Activated naive CD4-positive, alpha-beta T cell treated with anti-CD3 and anti-CD28 coated beads for 36 hours (primary cell): Measurements from ENCODE around the gene TMEM255B. TPM values are rescaled to one million over a fixed set of nuclear protein-coding genes. Genes with fewer than 3 reads are reported as not detected.

ENCODE experiments used
- CTCF ChIA-PET: fragments of 350-600 bp; sonication (Branson Sonifier 250); formaldehyde crosslinking; loops from one replicate; lab custom pipeline; 2021; ENCODE audit warnings: antibody characterized with exemption; lab: Charles Lee
- DNase-seq: peaks from one replicate; pipeline ENCODE4 v3.0.0-alpha.2; 2020
- H3K27ac Mint-ChIP-seq: one replicate; pipeline ENCODE4 v1.8.0; 2021; ENCODE audit warnings: mild to moderate bottlenecking, mixed read lengths
- H3K27me3 Mint-ChIP-seq: one replicate; pipeline ENCODE4 v1.8.0; 2021; ENCODE audit warnings: low read depth, mixed read lengths
- H3K36me3 Mint-ChIP-seq: one replicate; pipeline ENCODE4 v1.8.0; 2021; ENCODE audit warnings: low read depth, mixed read lengths
- H3K4me1 Mint-ChIP-seq: one replicate; pipeline ENCODE4 v1.8.0; 2021; ENCODE audit warnings: low read depth, mixed read lengths
- H3K4me3 Mint-ChIP-seq: one replicate; pipeline ENCODE4 v1.8.0; 2021; ENCODE audit warnings: mild to moderate bottlenecking, moderate library complexity, mixed read lengths
- H3K9me3 Mint-ChIP-seq: one replicate; pipeline ENCODE4 v1.8.0; 2021; ENCODE audit warnings: mixed read lengths
- intact Hi-C: fragments of 100-400 bp; cut with micrococcal nuclease; formaldehyde crosslinking; loops from one replicate; pipeline ENCODE4 v1.15.1; 2023
- total RNA-seq, 2 experiments: library from RNA; stranded (reverse); gene quantifications; one replicate each; pipeline ENCODE4 v1.2.3, GENCODE V29; 2021

TMEM255B gene
- total RNA-seq, 2 experiments from 2014 or later, result 1.1 TPM

DNA sequence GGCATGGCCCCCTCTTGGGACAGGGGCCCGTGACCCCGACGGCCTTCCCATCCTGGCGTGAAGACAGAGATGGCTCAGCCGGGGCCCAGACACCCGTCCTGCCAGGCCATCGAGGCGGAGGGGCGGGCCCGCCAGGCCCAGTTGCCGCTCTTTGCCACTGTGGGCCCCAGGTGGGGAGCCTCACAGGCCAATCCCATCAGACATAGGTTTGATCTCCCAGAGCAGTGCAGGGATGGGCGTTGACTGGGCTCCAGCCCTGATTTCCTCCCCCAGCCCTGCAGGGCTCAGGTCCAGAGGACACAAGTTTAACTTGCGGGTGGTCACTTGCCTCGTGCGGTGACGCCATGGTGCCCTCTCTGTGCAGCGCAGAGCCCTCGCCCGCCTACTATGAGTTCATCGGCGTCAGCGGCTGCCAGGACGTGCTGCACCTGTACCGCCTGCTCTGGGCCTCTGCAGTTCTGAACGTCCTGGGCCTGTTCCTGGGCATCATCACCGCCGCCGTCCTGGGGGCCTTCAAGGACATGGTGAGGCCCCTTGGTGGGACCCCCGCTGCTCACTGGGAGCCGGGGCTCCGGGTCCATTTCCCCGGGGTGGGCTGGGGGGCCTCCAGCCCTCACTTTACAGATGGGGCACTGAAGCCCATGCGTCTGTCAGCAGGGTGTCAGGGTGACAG lies 42.4 kb downstream of the TMEM255B start:
- CTCF ChIA-PET, result interaction anchor here (1.2 kb wide), 1 partner anchor 9 kb away, joined by 3 read pairs; no protein-coding TSS in a partner anchor
- Mint-ChIP-seq H3K4me1 (no peaks in the 10 kb centered on the region), H3K36me3 (no peaks in the 10 kb centered on the region), H3K4me3 (no peak overlapping the region), H3K9me3 (no peaks in the 10 kb centered on the region), H3K27ac (no peak overlapping the region), H3K27me3 (no peaks in the 10 kb centered on the region)
- DNase-seq, result no peak
- intact Hi-C loops, result no loop called here

- CTCF ChIA-PET, result interaction anchor here (1.2 kb wide), 1 partner anchor 9 kb away, joined by 3 read pairs; no protein-coding TSS in a partner anchor
- Mint-ChIP-seq H3K9me3 (no peaks in the 10 kb centered on the region), H3K27ac (no peak overlapping the region), H3K4me1 (no peaks in the 10 kb centered on the region), H3K27me3 (no peaks in the 10 kb centered on the region), H3K36me3 (no peaks in the 10 kb centered on the region), H3K4me3 (no peak overlapping the region)
- DNase-seq, result no peak
- intact Hi-C loops, result no loop called here
Observed at GRCh38 chr13:113802090-113802531, 43.1 kb downstream of the TMEM255B start.

DNA sequence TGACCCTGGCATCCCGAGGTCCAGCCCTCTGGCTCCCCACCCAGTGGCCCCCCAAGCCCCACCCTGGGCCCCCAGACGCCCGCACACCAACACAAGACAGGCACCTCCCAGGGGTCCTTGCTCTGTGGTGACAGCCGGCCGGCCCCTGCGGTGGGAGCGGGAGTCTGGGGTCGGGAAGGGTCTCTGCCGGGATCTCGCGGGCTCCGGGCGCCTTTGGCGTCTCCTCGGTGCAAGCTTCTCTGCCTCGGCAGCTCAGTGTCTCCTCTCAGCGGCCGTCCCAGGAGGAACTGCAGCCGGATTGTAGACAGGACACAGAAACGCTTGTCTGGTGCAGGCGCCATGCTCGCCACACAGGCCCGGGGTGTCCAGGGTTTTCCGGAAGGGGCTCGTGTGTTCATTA lies 43.7 kb downstream of the TMEM255B start:
- no peaks in the 10 kb centered on the region for H3K9me3 Mint-ChIP-seq
- intact Hi-C loops, result no loop called here
- H3K4me3 Mint-ChIP-seq, result no peak overlapping the region
- H3K36me3 Mint-ChIP-seq, result no peaks in the 10 kb centered on the region
- H3K27ac Mint-ChIP-seq, result no peak overlapping the region
- CTCF ChIA-PET, result interaction anchor here (1.2 kb wide), 1 partner anchor 10 kb away, joined by 3 read pairs; no protein-coding TSS in a partner anchor
- no peak for DNase-seq
- H3K27me3 Mint-ChIP-seq, result no peaks in the 10 kb centered on the region
- no peaks in the 10 kb centered on the region for H3K4me1 Mint-ChIP-seq

DNA sequence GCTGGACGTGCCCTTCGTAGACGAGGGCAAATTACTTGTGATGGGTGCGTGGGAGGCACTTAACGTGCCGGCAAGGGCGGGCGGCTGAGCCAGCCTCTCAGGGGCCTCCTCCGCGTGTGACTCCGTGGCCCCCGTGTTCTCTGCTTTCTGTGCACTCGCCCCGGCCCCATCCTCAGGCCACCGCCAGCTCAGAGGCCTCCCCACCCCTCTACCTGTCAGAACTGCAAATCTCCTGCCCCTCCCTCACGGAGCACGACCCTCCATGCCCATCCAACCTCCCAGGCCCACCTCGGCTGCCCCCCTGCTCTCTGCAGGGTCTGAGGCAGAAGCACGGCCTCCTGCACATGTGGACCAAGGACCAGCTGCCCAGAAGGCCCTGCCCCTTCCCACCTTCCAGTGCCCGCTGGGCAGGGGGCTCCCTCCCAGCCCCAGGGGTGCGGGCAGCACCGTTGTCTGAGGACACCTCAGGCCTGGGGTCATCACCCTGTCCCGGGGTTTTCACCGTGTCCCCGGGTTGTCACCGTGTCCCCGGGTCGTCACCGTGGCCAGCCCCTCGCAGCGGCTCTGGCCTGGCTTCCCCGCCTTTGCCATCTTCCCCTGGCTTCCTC lies 44.5 kb downstream of the TMEM255B start:
- Mint-ChIP-seq H3K27me3 (no peaks in the 10 kb centered on the region), H3K4me3 (no peak overlapping the region), H3K36me3 (no peaks in the 10 kb centered on the region), H3K4me1 (no peaks in the 10 kb centered on the region), H3K27ac (no peak overlapping the region), H3K9me3 (peaks cover 6% of the 10 kb centered on the region)
- intact Hi-C loops, result no loop called here
- CTCF ChIA-PET, result no interaction called here
- DNase-seq, result no peak

- CTCF ChIA-PET, result no interaction called here
- H3K4me1 Mint-ChIP-seq, result no peaks in the 10 kb centered on the region
- H3K27me3 Mint-ChIP-seq, result no peaks in the 10 kb centered on the region
- no peaks in the 10 kb centered on the region for H3K36me3 Mint-ChIP-seq
- intact Hi-C loops, result no loop called here
- no peak overlapping the region for H3K27ac Mint-ChIP-seq
- peaks cover 10% of the 10 kb centered on the region for H3K9me3 Mint-ChIP-seq
- DNase-seq, result no peak
- no peak overlapping the region for H3K4me3 Mint-ChIP-seq
Observed at GRCh38 chr13:113804017-113804702, 45.1 kb downstream of the TMEM255B start.

DNA sequence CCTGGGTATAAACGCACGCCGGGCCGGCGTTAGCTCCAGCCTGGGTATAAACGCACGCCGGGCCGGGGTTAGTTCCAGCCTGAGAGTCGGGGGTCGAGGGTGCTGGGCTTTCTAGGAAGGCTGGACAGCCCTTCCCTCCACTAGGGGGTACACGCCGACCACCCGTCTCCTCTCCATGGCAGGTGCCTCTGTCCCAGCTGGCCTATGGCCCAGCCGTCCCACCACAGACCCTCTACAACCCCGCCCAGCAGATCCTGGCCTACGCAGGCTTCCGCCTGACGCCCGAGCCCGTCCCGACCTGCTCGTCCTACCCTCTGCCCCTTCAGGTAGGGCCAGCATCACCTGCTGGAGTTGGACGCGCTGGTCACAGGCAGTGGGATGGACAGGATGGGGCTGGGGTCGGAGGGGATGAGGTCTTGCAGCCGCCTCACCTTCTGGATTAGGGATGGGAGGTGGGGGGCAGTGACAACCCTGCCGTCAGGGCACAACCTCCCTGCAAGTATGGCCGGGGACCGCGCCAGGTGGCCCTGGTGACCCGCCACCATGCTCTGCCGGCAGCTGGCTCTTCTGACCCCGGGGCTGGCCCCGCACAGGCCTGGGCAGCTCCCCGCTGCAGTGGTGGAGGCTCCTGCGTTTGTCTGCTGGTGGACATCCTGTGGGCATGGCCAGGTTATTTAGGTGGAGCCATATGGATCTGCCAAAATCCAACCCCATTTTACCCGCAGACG lies 45.8 kb downstream of the TMEM255B start:
- Mint-ChIP-seq H3K4me1 (no peaks in the 10 kb centered on the region), H3K27ac (no peak overlapping the region), H3K36me3 (no peaks in the 10 kb centered on the region), H3K9me3 (peaks cover 13% of the 10 kb centered on the region), H3K4me3 (no peak overlapping the region), H3K27me3 (no peaks in the 10 kb centered on the region)
- CTCF ChIA-PET, result no interaction called here
- no peak for DNase-seq
- intact Hi-C loops, result no loop called here

- H3K4me3 Mint-ChIP-seq, result no peak overlapping the region
- H3K4me1 Mint-ChIP-seq, result no peaks in the 10 kb centered on the region
- H3K9me3 Mint-ChIP-seq, result peaks cover 16% of the 10 kb centered on the region
- no peaks in the 10 kb centered on the region for H3K27me3 Mint-ChIP-seq
- no peaks in the 10 kb centered on the region for H3K36me3 Mint-ChIP-seq
- intact Hi-C loops, result no loop called here
- no peak for DNase-seq
- CTCF ChIA-PET, result no interaction called here
- H3K27ac Mint-ChIP-seq, result no peak overlapping the region
Observed at GRCh38 chr13:113805431-113806103, 46.5 kb downstream of the TMEM255B start.

GRCh38 chr13:113806104-113806471 lies 47.1 kb downstream of the TMEM255B start:
- CTCF ChIA-PET, result no interaction called here
- H3K9me3 Mint-ChIP-seq, result peaks cover 16% of the 10 kb centered on the region
- DNase-seq, result no peak
- no peaks in the 10 kb centered on the region for H3K36me3 Mint-ChIP-seq
- intact Hi-C loops, result no loop called here
- no peaks in the 10 kb centered on the region for H3K27me3 Mint-ChIP-seq
- H3K27ac Mint-ChIP-seq, result no peak overlapping the region
- no peak overlapping the region for H3K4me3 Mint-ChIP-seq
- no peaks in the 10 kb centered on the region for H3K4me1 Mint-ChIP-seq

DNA sequence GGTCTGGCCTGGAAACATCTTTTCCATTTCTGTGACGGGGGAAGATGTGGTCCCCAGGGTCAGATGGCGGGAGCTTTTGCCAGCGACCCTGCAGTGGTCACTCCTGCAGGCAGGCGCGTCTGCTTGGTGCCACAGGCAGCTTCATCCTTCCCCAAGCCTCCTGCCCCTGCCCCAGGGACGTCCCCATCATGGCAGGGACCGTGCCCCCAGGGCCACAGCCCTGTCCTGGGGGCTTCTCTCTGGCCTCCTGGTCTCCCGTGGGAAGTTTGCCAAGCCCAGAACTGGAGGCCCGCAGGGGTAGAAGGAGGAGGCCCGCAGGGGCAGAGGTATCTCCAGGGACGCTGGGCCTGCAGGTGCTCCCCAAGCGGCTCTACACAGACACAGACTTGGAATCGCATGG lies 47.5 kb downstream of the TMEM255B start:
- no peak for DNase-seq
- H3K36me3 Mint-ChIP-seq, result no peaks in the 10 kb centered on the region
- H3K4me3 Mint-ChIP-seq, result no peak overlapping the region
- H3K4me1 Mint-ChIP-seq, result no peaks in the 10 kb centered on the region
- H3K9me3 Mint-ChIP-seq, result peaks cover 16% of the 10 kb centered on the region
- CTCF ChIA-PET, result no interaction called here
- H3K27ac Mint-ChIP-seq, result no peak overlapping the region
- H3K27me3 Mint-ChIP-seq, result no peaks in the 10 kb centered on the region
- intact Hi-C loops, result no loop called here

DNA sequence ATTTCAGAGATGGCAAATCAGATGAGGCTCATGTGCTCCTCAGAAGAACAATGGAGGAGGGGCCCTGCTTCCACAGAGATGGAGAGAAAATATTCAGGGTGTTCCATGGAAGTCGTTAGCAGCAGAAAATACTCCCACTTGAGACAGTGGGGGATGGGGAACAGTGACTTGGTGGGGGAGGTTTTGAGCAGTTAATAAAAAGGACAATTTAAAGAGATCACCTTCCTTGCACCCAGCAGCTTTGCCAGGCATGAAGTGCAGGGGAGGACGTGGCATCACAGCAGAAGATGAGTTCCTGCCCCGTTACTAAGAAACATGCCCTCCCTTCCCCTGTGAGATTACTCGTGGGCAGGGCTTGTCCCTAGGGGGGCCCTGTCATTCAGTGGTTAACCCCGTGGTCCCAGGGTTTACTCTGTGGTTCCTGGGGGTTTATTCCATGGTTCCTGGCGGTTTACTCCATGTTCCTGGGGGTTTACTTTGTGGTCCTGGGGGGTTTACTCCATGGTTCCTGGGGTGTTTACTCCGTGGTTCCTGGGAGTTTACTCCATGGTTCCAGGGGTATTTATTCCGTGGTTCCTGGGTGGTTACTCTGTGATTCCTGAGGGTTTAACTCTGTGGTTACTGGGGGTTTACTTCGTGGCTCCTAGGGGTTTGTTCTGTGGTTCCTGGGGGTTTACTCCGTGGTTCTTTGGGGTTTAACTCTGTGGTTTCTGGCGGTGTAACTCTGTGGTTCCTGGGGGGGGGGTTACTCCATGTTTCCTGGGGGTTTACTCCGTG lies 49.2 kb downstream of the TMEM255B start:
- H3K4me1 Mint-ChIP-seq, result no peaks in the 10 kb centered on the region
- H3K36me3 Mint-ChIP-seq, result no peaks in the 10 kb centered on the region
- CTCF ChIA-PET, result no interaction called here
- H3K27ac Mint-ChIP-seq, result no peak overlapping the region
- intact Hi-C loops, result no loop called here
- H3K9me3 Mint-ChIP-seq, result peaks cover 16% of the 10 kb centered on the region
- DNase-seq, result no peak
- H3K27me3 Mint-ChIP-seq, result no peaks in the 10 kb centered on the region
- no peak overlapping the region for H3K4me3 Mint-ChIP-seq

DNA sequence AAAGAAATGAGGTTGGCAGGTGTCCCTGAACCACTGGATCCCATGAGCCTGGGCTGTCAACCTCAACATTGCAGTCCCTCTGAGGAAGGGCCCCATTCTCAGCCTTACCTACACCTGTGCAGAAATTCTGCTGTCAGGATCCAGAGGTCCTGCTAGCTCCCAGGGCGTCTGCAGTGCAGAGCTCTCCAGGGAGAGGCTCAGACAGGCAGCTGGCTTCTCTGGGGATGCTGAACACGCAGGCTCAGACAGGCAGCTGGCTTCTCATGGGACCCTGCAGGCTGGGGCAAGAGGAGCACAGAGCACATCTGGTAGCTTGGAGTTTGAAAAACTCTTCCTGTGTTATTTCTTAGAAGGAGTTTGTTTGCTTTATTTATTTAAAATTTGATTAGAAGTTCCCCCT lies 50.9 kb downstream of the TMEM255B start:
- CTCF ChIA-PET, result no interaction called here
- H3K4me1 Mint-ChIP-seq, result no peaks in the 10 kb centered on the region
- peaks cover 16% of the 10 kb centered on the region for H3K9me3 Mint-ChIP-seq
- DNase-seq, result no peak
- no peaks in the 10 kb centered on the region for H3K36me3 Mint-ChIP-seq
- intact Hi-C loops, result no loop called here
- H3K27me3 Mint-ChIP-seq, result no peaks in the 10 kb centered on the region
- no peak overlapping the region for H3K27ac Mint-ChIP-seq
- no peak overlapping the region for H3K4me3 Mint-ChIP-seq
